Endothelial cell (in vitro differentiated cells): ENCODE results near the gene IQGAP1. TPM values are rescaled to one million over a fixed set of nuclear protein-coding genes. Genes with fewer than 3 reads are reported as not detected.

Source experiments
- DNase-seq: peaks from one replicate; pipeline ENCODE4 v3.0.0; 2021; ENCODE audit warnings: low spot score
- H3K27ac Mint-ChIP-seq: one replicate; pipeline ENCODE4 v1.8.0; 2021; ENCODE audit warnings: mixed read lengths, inconsistent platforms; ENCODE audit not compliant: unreplicated experiment
- H3K27me3 Mint-ChIP-seq: one replicate; pipeline ENCODE4 v1.8.0; 2021; ENCODE audit warnings: mild to moderate bottlenecking, moderate library complexity, mixed read lengths, inconsistent platforms; ENCODE audit not compliant: unreplicated experiment
- H3K36me3 Mint-ChIP-seq: one replicate; pipeline ENCODE4 v1.8.0; 2021; ENCODE audit warnings: mild to moderate bottlenecking, low read depth, mixed read lengths, inconsistent platforms; ENCODE audit not compliant: unreplicated experiment
- H3K4me1 Mint-ChIP-seq: one replicate; pipeline ENCODE4 v1.8.0; 2021; ENCODE audit warnings: mild to moderate bottlenecking, mixed read lengths, inconsistent platforms; ENCODE audit not compliant: unreplicated experiment
- H3K4me3 Mint-ChIP-seq: one replicate; pipeline ENCODE4 v1.8.0; 2021; ENCODE audit warnings: mild to moderate bottlenecking, mixed read lengths, inconsistent platforms; ENCODE audit not compliant: unreplicated experiment
- H3K9me3 Mint-ChIP-seq: one replicate; pipeline ENCODE4 v1.8.0; 2021; ENCODE audit warnings: mixed read lengths, inconsistent platforms; ENCODE audit not compliant: unreplicated experiment
- long read RNA-seq: library from polyadenylated mRNA; unstranded; transcript quantifications from one replicate; pipeline ENCODE4 v2.0.0, GENCODE V29; 2020; ENCODE audit not compliant: unreplicated experiment
- total RNA-seq: library from RNA; stranded (reverse); fragmentation: NEBNext Ultra II Directional; extraction: Animal tissue kit (Norgen Biotek cat#: 25700); gene quantifications from one replicate; pipeline ENCODE4 v1.2.1, GENCODE V29; 2021; ENCODE audit not compliant: unreplicated experiment
- TF ChIP-seq, protein P1 (sequence below): fragments of 200-600 bp; sonication (generic); IDR thresholded peaks from one replicate; pipeline ENCODE4 v1.5.0; 2021; ENCODE audit warnings: antibody characterized with exemption; ENCODE audit not compliant: unreplicated experiment

IQGAP1 gene, protein sequence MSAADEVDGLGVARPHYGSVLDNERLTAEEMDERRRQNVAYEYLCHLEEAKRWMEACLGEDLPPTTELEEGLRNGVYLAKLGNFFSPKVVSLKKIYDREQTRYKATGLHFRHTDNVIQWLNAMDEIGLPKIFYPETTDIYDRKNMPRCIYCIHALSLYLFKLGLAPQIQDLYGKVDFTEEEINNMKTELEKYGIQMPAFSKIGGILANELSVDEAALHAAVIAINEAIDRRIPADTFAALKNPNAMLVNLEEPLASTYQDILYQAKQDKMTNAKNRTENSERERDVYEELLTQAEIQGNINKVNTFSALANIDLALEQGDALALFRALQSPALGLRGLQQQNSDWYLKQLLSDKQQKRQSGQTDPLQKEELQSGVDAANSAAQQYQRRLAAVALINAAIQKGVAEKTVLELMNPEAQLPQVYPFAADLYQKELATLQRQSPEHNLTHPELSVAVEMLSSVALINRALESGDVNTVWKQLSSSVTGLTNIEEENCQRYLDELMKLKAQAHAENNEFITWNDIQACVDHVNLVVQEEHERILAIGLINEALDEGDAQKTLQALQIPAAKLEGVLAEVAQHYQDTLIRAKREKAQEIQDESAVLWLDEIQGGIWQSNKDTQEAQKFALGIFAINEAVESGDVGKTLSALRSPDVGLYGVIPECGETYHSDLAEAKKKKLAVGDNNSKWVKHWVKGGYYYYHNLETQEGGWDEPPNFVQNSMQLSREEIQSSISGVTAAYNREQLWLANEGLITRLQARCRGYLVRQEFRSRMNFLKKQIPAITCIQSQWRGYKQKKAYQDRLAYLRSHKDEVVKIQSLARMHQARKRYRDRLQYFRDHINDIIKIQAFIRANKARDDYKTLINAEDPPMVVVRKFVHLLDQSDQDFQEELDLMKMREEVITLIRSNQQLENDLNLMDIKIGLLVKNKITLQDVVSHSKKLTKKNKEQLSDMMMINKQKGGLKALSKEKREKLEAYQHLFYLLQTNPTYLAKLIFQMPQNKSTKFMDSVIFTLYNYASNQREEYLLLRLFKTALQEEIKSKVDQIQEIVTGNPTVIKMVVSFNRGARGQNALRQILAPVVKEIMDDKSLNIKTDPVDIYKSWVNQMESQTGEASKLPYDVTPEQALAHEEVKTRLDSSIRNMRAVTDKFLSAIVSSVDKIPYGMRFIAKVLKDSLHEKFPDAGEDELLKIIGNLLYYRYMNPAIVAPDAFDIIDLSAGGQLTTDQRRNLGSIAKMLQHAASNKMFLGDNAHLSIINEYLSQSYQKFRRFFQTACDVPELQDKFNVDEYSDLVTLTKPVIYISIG (N-terminal part only)
- total RNA-seq = 86.4 TPM
- long read RNA-seq, partial matches to known transcripts = 8 of 8 reads
- long read RNA-seq, other reads (novel, unspliced or antisense) = 0 of 8 reads

DNA sequence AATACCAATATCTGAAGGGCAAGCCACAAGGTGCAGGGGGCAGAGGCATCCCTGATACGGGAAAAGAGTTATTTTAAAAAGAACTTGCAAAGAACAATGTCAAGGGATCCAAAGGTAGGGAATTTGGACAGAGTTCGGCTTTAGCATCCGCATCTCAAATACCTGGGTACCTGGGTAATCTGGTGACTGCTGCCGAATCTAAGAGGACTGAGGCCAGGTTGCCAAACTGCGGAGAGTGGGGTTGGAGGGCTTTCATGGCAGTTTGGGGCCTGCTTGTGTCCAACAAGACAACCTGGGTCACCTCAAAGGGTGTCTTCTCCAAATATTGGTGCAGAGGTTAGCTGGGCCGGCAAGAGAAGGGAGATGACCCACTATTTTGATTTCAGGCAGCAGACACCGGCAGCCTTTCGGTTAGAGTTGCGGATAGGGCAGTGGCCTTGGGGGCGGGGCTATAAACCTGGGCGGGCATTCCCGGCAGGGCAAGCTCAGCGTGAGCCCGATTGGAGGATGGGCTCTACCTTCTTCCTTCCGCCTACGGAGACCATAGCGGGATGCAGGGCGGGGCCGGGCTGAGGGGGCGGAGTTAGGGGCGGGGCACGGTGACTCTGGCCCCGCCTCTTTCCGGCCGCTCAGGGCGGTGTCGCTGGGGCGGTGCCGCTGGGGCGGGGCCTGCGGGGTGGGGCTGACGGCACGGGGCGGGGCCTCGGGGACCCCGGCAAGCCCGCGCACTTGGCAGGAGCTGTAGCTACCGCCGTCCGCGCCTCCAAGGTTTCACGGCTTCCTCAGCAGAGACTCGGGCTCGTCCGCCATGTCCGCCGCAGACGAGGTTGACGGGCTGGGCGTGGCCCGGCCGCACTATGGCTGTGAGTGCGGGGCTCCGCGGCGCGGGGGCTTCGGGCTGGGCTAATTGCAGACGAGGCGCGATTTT is at the start of gene IQGAP1:
Gene IQGAP1, plus strand, starts transcription at position 709 of the 928 bp plus-strand sequence. Its CDS starts 100 bp downstream, at position 809.
- peaks cover 3% of the 10 kb centered on the region for H3K27me3 Mint-ChIP-seq
- H3K4me3 Mint-ChIP-seq = peak within 1 kb of the TSS; percentile 89
- TF ChIP-seq, protein P1, sequence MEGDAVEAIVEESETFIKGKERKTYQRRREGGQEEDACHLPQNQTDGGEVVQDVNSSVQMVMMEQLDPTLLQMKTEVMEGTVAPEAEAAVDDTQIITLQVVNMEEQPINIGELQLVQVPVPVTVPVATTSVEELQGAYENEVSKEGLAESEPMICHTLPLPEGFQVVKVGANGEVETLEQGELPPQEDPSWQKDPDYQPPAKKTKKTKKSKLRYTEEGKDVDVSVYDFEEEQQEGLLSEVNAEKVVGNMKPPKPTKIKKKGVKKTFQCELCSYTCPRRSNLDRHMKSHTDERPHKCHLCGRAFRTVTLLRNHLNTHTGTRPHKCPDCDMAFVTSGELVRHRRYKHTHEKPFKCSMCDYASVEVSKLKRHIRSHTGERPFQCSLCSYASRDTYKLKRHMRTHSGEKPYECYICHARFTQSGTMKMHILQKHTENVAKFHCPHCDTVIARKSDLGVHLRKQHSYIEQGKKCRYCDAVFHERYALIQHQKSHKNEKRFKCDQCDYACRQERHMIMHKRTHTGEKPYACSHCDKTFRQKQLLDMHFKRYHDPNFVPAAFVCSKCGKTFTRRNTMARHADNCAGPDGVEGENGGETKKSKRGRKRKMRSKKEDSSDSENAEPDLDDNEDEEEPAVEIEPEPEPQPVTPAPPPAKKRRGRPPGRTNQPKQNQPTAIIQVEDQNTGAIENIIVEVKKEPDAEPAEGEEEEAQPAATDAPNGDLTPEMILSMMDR = no peak

DNA sequence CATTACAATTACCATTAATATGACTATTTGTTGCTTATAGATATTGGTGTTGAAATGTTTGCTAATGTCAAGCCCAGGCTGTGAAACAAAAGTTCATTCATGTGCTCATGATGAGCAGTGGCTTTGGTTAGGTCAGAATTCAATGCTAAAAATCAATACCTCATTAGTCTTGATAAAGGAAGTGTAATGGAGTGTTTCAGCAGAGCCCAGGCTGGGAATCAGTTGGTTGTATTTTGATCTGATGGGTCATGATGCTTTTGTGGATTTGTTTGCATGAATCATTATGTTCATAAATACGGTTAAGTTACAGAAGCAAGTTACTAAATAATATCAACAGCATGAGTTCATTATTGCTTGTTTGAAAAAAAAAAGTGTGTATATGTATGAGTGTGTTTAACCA is 49.5 kb upstream of the IQGAP1 start:
- Mint-ChIP-seq H3K36me3 (no peaks in the 10 kb centered on the region), H3K4me3 (no peak overlapping the region), H3K27me3 (peaks cover 1% of the 10 kb centered on the region), H3K9me3 (no peaks in the 10 kb centered on the region), H3K4me1 (no peaks in the 10 kb centered on the region), H3K27ac (no peak overlapping the region)
- DNase-seq = no peak
- TF ChIP-seq, protein P1 = no peak

More for the DNA sequence above, at the start of gene IQGAP1:
- Mint-ChIP-seq H3K27ac (peak within 1 kb of the TSS; percentile 86), H3K9me3 (no peaks in the 10 kb centered on the region), H3K4me1 (peaks cover 34% of the 10 kb centered on the region), H3K36me3 (peaks cover 14% of the 10 kb centered on the region)
- DNase-seq = peak; percentile 94

DNA sequence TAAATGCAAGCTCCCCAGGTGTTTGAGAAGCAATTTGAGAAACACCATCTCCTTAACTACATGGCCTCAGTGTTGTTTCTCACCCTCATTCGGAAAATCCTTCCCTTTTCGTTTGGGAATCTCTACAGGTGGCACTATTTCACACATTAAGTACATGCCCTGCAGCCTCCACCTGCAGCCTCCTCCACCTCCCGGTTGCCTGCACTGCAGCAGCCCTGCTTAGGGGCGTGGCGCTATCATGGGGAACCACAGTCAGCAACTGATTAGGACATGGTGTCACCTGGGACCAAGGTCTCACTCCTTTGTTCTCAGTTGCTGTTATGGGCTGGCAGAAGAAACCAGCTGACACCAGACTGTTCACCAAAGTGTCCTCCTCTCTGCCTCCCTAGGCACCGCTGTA is 47.7 kb upstream of the IQGAP1 start:
- no peak overlapping the region for H3K4me3 Mint-ChIP-seq
- no peaks in the 10 kb centered on the region for H3K4me1 Mint-ChIP-seq
- no peak for DNase-seq
- no peaks in the 10 kb centered on the region for H3K36me3 Mint-ChIP-seq
- no peaks in the 10 kb centered on the region for H3K9me3 Mint-ChIP-seq
- TF ChIP-seq, protein P1 = no peak
- H3K27me3 Mint-ChIP-seq = peaks cover 3% of the 10 kb centered on the region
- H3K27ac Mint-ChIP-seq = no peak overlapping the region

DNA sequence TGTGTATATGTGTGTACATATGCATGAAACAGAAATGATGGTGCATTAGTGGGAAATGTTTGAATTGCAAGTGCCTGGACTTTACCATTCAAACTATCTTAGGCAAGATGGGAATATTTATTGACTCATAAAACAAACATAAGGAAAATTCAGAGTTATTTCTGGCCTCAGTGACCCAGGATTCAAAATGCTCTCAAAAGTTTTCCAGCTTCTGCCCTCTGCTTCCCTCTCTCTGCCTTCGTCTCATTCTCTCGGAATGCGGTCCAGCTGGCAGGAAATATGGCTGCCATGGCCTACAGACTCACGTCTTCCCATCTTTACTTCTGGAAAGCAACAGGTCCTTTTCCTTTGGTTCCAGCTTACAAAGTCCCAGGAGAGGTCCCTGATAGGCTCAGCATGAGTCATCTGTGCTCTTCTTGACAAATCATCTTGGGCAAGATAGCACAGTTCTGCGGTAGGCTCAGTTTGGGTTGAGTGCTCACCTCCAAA is 44.7 kb upstream of the IQGAP1 start:
- no peak for DNase-seq
- H3K9me3 Mint-ChIP-seq = no peaks in the 10 kb centered on the region
- no peak overlapping the region for H3K27ac Mint-ChIP-seq
- H3K36me3 Mint-ChIP-seq = no peaks in the 10 kb centered on the region
- no peak overlapping the region for H3K4me3 Mint-ChIP-seq
- TF ChIP-seq, protein P1 = no peak
- H3K27me3 Mint-ChIP-seq = peaks cover 3% of the 10 kb centered on the region
- no peaks in the 10 kb centered on the region for H3K4me1 Mint-ChIP-seq
